DMS79 treated with DMSO at 0.1 percent for 48 hours (cell line): Measurements from ENCODE around the gene PDK2.

Source experiments
- DNase-seq: peaks from one replicate; lab custom pipeline; 2025; lab: John Stamatoyannopoulos, UW

PDK2 gene

DNA sequence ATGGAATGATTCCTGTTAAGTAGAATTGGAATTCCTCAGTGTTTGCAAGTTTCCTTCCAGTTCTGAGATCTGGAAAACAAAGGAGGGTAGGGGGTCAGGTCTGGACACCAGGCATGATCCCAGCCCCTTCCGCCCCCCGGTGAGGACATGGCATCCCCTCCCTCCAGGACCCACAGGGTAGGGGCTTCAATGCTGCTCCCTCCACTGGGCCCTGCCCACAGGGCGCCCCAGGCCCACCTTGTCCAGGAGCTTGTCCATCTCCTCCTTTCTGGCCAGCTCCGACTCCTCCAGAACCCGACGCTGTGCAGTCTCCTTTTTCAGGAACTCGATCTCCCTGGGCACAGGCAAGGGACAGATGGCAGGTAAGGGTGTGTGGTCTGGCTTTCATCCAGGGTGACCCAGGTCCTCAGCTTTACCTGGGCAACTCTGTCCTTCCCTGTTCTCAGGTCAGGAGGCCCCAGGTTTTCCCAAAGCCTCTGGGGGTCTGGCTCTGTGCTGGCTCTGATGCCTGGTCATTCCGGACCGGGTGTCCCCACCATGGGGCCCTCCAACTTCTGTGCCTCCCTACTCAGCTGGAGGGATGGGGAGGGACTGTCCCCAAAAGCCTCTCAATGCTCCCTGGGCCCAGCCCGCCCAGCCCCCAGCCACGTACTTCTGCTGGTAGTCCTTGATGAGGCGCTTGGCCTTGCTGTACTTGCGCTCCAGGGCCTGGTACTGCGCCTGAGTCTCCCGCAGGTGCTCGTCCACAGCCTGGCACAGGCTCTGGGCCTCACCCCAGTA, 40.4 kb downstream of the PDK2 start:
- no peak for DNase-seq

DNA sequence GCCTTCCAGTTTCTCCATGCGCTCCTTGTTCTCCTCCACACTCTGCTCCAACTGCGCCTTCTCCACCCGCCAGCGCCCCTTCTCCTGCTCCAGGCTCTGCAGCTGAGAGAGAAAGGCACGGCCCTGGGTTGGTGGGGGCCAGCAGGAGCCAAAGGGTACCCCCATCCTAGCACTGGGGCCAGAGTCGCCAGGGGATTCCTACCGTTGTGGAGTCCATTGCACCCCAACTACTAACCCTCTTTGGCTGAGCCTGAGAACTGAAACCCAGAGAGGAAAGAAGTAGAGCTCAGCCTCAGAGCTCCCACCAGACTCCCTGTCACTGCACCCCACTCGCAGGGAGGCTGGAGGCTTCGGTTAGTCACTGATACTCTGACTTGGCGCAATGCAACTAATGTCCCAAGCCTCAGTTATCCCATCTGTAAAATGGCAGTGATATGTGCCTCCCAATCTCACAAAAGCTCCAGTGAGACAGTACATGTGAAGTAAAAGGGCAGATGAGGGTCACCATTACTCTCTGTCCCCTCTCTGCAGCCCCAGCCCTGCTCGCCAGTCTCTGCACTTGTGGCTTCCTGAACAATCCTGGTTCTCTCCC, 41.0 kb downstream of the PDK2 start:
- no peak for DNase-seq

DNA sequence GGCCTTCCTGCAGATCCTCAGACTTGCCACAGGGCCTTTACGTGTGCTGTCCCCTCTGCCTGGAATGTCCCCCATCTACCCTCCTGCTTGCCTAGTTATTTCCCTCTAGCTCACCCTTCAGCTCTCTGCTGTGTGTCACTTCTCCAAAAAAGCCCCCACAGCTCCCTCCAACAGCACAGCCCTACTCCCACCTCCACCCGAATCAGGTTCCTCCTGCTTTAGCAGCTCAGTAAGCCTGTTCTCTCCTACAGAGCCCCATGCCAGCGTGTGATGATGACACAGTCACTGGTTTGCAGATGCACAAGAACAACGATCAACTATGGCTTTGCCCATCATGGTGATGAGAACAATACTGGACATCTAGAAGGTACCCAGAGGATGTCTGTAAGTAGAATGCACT, 41.9 kb downstream of the PDK2 start:
- no peak for DNase-seq

DNA sequence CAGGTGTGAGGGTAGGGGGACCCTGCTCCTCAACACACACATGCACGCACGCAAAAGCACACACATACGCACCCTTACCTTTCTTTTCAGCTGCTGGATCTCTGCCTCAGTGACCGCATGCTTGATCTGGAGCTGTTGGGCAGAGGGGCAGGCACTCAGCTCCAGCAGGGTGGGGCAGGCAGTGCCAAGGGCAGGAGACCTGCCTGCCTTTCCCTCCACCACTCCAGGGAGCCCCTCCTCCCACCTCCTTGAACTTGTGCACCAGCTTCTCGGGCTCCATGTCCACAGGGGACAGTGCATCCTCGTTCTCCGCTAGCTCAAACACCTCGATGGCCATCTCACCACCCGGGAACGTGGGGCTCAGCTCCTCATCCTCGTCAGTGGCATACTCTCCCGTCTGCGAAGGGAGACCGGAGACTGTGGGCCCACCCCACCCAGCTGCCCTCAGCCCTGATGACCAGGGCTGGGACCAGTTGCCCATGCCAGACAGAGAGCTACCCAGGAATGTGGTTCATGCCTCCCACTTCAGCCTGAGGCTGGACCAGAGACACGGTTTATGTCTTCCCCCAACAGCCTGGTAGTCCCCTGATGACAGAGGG, 44.1 kb downstream of the PDK2 start:
- no peak for DNase-seq

DNA sequence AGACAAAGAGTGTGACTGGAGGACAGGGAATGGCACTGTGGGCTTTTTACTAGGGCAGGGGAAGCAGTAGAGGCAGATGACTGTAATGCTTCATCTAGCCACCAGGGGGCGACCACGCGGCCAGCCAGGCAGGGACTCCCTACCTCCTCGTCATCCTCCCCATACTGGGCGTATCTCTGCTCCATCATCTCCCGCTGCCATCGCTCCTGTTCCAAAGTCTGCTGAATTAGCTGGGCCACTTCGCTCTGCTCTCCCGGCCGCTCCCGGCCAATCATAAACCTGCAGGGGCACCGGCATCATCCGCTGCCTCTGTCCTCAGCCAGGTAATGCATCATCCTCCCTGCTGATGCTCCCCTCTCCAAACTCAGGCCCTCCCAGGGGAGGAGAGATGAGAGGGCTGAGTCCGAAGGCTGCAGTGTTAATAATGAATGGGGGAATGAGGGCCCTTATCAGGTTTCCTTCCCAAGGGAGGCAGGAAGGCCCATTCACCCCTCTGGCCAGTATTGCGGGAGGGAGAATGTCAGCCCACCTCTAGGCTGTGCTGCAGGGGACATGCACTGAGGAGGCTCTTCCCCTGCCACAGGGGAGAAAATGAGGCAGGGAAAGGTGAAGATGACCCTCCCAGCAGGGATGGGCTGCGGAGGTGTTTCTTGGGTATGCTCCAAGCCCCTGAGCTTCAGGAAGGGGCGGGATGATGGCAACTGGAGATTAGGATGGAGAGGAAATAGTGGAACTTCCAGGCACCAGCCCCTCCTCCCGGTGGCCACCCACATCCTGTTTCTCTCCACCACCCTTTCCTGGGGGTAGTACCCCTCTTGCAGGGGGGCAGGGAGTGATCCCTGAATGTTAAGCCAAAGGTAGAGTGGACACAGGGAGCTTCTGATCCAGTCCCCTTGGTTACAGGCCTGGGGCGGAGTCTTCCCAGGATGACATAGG, 45.1 kb downstream of the PDK2 start:
- peak; percentile 14 for DNase-seq

DNA sequence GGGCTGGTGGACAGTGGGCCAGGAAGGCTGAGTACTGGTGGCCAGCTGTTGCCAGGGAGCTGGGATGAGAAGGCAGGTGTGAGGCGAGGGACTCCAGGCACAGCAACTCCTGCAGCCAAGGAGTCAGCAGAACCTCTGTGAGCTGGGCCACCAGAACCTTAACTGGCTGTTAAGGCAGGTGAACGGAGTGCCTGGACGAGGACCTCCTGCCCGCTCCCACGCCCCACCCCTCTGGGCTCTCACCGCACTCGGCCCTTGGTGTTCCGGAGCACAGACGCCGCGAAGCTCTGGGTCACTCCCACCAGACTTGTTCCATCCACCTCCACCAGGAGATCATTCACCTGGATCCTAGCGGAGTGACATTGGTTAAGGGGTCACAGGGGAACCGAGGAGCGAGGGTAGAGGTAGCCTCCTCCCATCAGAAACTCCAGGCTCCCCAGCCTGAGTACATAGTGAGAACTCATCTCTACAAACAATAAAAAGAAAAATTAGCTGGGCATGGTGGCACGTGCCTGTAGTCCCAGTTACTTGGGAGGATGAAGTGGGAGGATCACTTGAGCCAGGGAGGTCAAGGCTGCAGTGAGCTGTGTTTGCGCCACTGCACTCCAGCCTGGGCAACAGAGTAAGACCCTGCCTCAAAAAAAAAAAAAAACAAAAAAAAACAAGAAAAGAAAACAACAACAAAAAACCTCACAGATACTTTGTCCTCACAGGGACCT, 46.0 kb downstream of the PDK2 start:
- DNase-seq = no peak

DNA sequence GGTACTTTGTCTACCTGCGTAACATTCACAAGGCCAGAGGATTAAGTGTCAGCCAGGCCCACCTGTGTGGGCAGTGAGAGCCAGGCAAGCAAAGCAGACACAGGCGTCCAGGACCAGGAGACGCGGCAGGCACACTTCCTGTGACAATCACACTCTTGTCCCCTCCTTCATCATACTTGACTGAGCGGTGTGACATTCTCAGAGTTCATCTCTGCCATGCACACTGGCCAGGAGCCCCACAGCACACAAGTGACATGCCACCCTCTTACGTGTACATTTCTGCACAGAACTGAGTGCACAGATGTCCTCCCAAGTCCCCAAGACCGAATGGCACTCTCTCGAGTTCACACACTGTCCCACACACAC, 46.6 kb downstream of the PDK2 start:
- no peak for DNase-seq

DNA sequence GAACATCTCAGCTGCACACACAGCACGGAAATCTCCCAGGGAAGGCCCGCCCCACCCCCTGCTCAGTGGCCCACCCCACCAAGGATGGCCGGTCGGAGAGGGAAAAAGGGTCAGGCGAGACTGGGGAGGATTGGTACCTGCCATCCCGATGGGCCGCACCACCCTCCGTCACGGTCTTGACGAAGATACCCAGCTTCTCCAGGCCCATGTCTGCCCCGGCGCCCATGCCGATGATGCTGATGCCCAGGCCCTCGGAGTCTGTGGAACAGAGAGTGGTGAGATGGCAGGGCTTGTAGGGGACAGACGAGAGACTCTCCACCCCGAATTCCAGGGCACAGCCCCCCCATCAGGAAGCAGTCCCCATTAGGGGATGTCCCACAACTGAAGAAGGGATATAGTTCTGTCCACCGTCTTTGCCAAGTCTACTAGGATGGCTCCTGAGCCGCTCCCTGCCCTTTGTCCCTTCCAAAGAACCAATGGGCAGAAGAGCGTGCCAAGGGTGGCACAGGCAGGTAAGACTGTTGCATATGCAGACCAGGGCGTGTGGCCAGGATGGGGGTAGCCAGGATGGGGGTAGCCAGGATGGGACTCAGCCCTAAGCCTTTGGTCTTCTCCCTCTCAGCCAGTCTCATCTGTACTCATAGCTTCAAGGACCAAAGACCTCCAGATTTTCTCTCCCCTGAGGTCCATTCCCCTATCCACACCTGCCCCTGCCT, 48.5 kb downstream of the PDK2 start:
- DNase-seq = no peak

DNA sequence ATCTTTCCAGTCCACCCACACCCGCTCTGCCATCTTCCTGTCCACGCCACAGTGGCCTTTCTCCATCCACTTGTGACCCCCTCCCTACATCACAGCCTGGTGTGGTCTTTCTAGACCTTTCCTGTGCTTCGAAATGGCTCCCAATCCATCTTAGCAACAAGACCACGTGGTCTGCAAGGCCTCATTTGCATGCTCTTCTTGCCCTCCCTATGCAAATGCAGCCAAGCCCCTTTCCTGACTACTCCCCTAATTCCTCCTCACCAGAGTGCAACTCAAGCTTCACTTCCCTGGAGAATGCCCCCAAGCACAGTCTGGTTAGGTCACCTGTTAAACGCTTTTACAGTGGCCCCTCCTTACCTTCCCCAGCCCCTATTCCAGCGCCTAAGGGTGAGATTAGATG, 49.2 kb downstream of the PDK2 start:
- no peak for DNase-seq

DNA sequence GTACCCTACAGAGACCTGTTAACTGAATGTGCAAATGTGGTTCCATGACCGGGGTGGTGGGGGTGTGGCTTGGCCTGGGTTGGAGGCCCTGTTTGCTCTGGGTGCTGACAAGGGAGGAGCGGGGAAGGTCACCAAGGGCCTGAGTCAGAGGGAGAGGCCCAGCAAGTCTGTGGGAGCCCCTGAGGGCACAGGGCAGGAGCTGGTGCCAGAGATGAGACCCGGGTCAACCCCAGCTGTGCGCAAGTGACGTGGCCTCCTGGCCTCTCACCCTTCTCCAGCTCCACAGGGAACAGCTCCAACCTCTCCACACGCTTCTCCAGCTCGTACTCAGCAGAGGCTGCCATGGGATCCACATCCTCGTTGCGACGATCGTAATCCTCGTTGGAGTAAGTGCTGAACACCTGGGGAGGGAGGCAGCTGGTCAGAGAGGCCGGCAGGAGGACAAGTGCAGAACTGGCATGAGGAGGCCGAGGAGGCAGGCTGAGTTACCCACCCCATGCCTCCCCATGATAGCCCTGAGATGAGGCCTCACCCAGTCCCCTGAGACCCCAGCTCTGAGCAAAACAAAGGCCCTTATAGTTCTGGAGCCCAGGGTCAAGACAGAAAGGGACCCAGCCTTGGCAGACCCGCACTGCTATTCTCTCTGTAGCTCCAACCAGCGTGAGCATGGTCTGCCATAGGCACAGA, 49.8 kb downstream of the PDK2 start:
- DNase-seq = no peak

DNA sequence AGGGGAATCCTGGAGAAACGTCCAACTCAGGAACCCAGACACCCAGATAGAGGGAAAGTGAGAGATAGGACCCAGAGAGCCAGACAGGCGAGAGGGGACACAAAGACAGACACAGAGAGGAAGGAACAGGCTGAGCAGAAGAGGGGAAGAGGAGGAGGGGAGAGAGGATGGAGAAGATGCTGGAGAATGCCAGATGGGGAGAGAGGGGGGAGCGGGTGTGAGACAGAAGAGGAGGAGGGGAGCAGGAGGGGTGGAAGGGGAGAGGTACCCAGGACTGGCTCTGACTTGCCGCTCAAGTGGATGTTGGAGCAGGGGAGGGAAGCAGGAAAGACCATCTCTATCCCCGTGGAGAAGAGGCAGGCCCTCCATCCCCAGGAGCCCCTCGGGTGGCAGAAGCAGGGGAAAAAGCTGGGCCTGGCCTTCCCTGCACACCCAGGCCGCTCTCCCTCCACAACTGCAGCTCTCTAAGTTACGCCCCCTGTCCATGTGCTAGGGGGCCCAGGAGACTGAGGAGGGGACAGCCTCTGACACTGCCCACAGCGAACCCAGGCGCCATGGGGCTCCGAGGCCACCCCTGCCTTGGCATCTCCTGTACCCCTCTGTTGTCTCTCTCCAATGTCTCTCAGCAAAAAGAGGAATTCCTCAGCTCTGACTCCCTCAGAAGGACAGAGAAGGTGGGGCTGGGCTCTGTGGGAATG, 50.5 kb downstream of the PDK2 start:
- DNase-seq = no peak

DNA sequence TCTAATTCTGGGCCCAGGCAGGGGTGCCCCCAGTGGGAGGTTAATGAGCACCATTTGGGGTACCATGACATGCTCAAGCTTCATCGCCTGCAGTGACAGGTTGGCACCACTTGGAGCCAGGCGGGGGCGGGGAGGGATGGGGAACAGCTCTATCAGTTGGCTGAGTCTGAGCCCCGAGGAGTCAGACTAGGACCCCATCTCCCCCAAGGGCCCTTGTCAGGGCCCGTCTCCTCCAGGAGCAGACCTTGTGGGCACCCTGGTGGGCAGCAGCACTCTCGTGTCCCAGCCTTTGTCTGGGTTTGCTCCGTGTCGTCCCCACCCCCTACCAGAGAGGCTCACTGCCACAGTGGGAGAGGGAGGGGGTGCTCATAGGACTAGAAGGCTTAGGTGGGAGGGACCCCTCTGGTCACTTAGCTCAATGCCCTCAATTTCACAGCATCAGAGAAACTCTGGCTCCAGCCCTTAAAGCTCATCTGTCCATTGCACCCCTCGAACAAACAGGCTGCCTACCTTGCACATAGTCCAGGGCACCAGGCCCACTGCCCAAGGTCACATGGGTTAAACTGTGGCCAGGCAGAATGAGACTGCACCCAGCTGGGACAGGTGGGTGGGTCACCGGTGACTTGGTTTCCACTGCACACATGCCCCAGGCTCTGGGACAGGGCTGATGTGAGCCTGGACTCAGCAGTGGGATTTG, 51.2 kb downstream of the PDK2 start:
- no peak for DNase-seq

DNA sequence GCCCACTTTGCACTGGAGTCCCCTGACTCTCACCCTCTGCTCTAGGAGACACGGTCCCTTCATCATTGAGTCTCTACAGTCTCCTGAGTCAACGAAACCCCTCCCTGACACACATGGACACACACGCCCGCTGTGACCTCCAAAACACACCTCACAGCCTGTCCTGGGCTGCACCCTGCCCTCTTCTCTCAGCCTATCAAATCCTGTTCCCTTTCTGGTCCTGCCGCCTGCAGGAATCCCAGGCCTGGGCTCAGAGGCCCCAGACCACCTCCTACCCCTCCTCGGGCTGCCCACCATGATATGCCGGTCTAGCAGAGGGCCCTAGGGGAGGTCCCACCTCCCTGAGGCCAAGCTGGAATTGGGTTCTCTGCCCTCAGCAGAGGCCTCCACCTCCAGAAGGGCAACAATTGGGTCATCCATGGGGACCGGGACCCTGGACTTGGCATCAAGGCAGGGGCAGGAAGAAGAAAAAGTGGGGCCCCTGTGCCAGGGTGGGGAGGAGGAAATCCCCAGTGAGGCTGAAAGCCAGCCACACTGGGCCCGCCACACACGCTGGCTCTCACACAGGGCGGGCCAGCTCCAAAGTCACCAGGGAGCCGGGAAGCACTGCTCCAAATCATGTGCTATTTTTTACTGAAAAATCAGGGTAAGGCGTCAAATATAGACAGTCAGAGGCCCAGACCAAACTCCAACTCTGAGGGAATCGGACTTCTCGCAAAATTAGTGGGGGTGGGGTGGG, 51.9 kb downstream of the PDK2 start:
- no peak for DNase-seq

DNA sequence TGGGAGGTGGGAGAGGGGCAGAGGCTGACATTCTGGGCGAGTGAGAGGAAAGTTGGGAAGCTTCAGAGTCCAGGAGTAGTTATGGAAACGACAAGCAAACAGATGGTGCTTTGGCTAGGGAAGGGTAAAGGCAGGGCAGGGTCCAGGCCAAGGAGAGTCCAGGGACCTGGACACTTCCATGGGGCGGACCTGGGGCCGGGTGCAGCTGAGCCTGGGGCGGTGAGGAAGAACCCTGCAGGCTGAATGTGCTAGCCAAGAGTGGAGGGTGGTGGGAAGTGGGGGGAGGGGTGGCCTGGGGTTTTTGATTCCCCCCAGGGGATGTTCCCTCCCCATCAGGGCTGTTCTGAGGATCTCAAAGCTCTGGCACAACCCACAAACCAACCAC, 52.7 kb downstream of the PDK2 start:
- no peak for DNase-seq

DNA sequence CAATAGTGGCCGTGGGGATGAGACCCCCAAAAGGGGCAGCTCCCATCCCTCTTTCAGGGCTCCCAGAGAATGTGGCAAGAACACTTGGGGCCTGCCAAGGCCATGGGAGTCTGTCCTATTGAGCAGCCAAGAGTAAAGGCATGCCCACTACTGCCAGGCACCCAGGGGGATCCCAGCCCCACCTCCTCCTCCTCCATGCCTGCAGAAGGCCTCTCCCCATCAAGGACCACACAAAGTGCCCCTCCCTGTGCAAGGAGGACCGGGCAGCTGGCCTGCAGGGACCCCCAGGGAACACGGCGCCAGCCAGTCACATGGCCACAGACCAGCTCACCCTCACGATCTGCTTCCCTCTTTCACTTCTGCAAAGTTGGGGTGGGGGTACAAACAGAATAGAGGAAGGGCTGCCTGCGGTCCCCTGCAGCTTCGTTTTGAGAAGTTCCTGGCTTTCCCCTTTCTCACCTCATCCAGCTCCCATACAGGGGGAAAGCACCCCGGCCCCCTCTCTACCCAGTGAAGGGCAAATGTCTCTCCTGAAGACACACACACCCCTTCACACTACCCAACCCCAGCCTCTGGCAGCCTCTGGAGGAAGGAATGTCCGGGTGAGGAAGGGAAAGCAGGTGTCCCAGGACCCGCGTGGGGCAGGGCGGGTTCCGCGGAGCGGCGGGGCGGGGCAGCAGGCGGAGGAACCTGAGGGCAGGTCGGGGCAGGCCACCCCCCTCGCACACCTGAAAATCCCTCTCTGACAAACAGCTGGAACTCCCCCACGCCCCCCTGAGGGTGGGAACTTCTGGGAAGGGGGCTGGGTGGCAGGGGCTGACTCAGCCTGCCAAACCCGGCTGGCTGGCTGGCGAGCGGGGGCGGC, 53.3 kb downstream of the PDK2 start:
- DNase-seq = peak; percentile 6

DNA sequence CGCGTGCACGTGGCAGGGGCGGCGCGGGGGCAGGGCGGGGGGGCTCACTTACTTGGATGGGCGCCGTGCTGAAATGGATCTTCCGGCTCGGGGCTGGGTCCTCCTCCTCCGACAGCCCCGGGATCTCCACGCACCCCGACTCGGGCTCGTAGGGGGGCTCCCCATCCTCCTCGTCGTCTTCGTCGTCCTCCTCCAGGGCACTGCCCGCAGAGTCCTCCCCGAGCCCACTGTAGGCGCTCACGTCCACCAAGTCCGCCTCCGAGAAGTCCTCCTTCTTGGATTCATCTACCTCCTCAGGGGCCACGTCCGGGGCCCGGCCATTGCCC, 53.9 kb downstream of the PDK2 start:
- DNase-seq = no peak

DNA sequence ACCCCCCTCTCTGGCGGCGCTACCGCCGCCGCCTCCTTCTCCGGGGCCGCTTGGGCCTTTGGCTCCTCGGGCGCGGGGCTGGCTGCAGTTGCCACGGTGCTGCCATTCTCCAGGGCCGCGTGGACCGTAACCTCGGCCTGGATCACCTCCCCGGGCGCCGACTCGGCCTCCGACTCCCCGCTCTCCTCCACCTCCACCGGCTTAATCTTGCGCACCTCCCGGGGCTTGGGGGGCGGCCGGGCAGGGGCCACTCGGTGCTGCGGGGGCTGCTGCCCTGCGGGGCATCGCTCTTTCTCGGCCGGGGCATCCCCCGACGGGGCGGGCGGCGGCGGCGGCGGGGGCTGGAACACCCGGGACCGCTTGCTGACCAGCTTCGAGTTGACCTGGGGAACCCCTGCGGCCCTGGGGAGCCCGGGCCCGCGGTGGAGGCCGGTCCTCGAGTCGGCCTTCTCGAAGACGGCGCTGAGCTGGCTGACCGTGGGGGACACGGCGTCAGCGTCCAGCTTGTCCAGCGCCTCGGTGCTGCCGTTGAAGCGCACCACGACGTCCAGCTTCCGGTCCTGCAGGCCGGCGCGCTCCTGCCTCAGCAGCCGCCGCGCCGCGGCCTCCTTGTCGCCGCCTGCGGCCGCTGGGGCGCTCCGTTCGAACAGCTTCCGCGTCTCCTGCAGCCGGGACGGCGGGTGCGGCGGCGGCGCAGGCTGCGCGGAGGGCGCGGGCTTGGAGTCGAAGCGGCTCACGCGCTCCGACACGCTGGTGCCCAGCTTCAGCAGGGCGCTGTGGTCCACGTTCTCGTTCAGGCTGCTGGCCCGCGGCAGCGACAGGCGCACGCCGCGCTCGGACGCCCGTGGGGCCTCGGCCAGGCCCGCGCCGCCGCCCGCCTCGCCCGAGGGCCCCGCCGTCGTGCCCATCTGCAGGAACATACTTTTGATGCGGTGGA, 54.5 kb downstream of the PDK2 start:
- DNase-seq = no peak
